Upper lobe of left lung (tissue), 4 donors: ENCODE measurements around the gene GSTT2B.

Experiments used
- CTCF ChIP-seq, 6 experiments: fragments of 450-650 bp in 4 of 6; fragments of 200-600 bp in 2 of 6; sonication (generic) in 2 of 6; IDR thresholded peaks; one replicate each; pipeline ENCODE4 v1.5.1; 2016 to 2019; ENCODE audit warnings: antibody characterized with exemption in 6 of 6
- EP300 ChIP-seq, 4 donors: sonication (generic); formaldehyde crosslinking; IDR thresholded peaks; one replicate each; pipeline ENCODE4 v1.5.1; 2017; ENCODE audit warnings: antibody characterized with exemption in 4 of 4, control low read depth in 2 of 4
- POLR2A ChIP-seq, 4 donors: fragments of 450-650 bp; IDR thresholded peaks; one replicate each; pipeline ENCODE4 v1.5.1; 2016 to 2017; ENCODE audit warnings: antibody characterized with exemption in 4 of 4, mild to moderate bottlenecking in 2 of 4
- POLR2AphosphoS5 ChIP-seq, 2 donors: sonication (generic); formaldehyde crosslinking; IDR thresholded peaks; one replicate each; pipeline ENCODE4 v1.5.1; 2017; ENCODE audit warnings: antibody characterized with exemption in 2 of 2

- TF ChIP-seq POLR2A (IDR thresholded peaks at IDR 0.05) = no peak
- TF ChIP-seq CTCF (IDR thresholded peaks at IDR 0.05) = no peak
- TF ChIP-seq POLR2AphosphoS5 (IDR thresholded peaks at IDR 0.05) = no peak
- no peak for TF ChIP-seq EP300 (IDR thresholded peaks at IDR 0.05)
These were observed 49.0 kb upstream of the GSTT2B start for GRCh38 chr22:24010018-24010391.
